ENCODE data around the gene FCRLA. TPM values are rescaled to one million over a fixed set of nuclear protein-coding genes. Genes with fewer than 3 reads are reported as not detected.

The FCRLA gene
- total RNA-seq, 4 donors from 2014 or later = 0.62 TPM; not detected in 3

- TF ChIP-seq CTCF (IDR thresholded peaks at IDR 0.05) = no peak
Observed at GRCh38 chr1:161739865-161740566, 33.0 kb downstream of the FCRLA start.

GRCh38 chr1:161740921-161741320, 33.9 kb downstream of the FCRLA start:
- Histone ChIP-seq H3K9me3 (no peaks in the 10 kb centered on the region), H3K4me3 (no peak overlapping the region), H3K27me3 (peaks cover 0 to 13% (median 0%) of the 10 kb centered on the region in 4 donors), H3K36me3 (no peaks in the 10 kb centered on the region), H3K4me1 (peaks cover 0 to 16% (median 4%) of the 10 kb centered on the region in 3 donors), H3K27ac (no peak overlapping the region)
- 66 to 81% methylated on average over 6 of the region's 6 CpGs for WGBS, 2 donors
- TF ChIP-seq CTCF (IDR thresholded peaks at IDR 0.05) (no peak), POLR2A (IDR thresholded peaks at IDR 0.05) (no peak)
- intact Hi-C loops (cut with DNase I) = loop anchor here (10.0 kb wide), 2 partner anchors 176 to 256 kb away; no protein-coding TSS in a partner anchor
- DNase-seq = no peak

More at GRCh38 chr1:161739865-161740566, 33.0 kb downstream of the FCRLA start:
- no peak overlapping the region for H3K4me3 ChIP-seq
- WGBS, 2 donors = 54 to 66% methylated on average over 8 of the region's 8 CpGs
- no peak for DNase-seq
- H3K4me1 ChIP-seq = peaks cover 0 to 20% (median 4%) of the 10 kb centered on the region in 3 donors
- intact Hi-C loops (cut with DNase I) = loop anchor here (10.0 kb wide), 2 partner anchors 175 to 255 kb away; no protein-coding TSS in a partner anchor
- no peaks in the 10 kb centered on the region for H3K9me3 ChIP-seq
- peak overlapping the region in 2 of 4 donors; percentile 61 to 68 for H3K27ac ChIP-seq
- no peaks in the 10 kb centered on the region for H3K36me3 ChIP-seq
- peaks cover 0 to 4% (median 0%) of the 10 kb centered on the region in 4 donors for H3K27me3 ChIP-seq

- no peak for DNase-seq
Observed at GRCh38 chr1:161743231-161743630, 36.2 kb downstream of the FCRLA start.

DNA sequence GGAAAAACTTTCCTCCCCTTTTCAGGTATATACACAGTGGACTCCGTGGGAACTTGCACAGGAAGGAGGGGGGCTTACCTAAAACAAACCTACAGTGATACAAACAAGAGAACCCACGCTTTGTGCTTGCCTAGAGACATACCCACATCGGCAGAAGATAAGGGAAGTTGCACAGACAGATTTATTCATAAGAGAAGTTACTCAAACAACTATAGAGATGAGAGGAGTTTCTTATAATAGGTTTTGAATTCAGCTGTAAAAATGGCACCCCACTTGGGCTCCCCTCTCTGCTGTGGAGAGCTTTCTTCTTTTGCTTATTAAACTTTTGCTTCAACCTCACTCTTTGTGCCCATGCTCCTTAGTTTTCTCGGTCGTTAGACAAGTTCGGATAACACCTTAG, 40.8 kb downstream of the FCRLA start:
- peaks cover 0 to 14% (median 4%) of the 10 kb centered on the region in 3 donors for H3K36me3 ChIP-seq
- no peak overlapping the region for H3K27ac ChIP-seq
- intact Hi-C loops (cut with DNase I) = loop anchor here (10.0 kb wide), 2 partner anchors 183 to 263 kb away; no protein-coding TSS in a partner anchor
- H3K27me3 ChIP-seq = peaks cover 0 to 15% (median 0%) of the 10 kb centered on the region in 4 donors
- no peaks in the 10 kb centered on the region for H3K9me3 ChIP-seq
- no peak for TF ChIP-seq POLR2A (IDR thresholded peaks at IDR 0.05)
- no peak for TF ChIP-seq CTCF (IDR thresholded peaks at IDR 0.05)
- H3K4me1 ChIP-seq = peaks cover 0 to 27% (median 17%) of the 10 kb centered on the region in 3 donors
- DNase-seq = no peak
- WGBS, 2 donors = 41 to 56% methylated on average over 6 of the region's 6 CpGs
- H3K4me3 ChIP-seq = no peak overlapping the region

More at GRCh38 chr1:161743231-161743630, 36.2 kb downstream of the FCRLA start:
- TF ChIP-seq POLR2A (IDR thresholded peaks at IDR 0.05) (no peak), CTCF (IDR thresholded peaks at IDR 0.05) (no peak)
- 66 to 83% methylated on average over 4 to 8 of the region's 9 CpGs for WGBS, 2 donors
- Histone ChIP-seq H3K27ac (no peak overlapping the region), H3K4me3 (no peak overlapping the region), H3K4me1 (peaks cover 0 to 5% (median 0%) of the 10 kb centered on the region in 3 donors), H3K9me3 (no peaks in the 10 kb centered on the region), H3K27me3 (peaks cover 0 to 19% (median 0%) of the 10 kb centered on the region in 4 donors), H3K36me3 (no peaks in the 10 kb centered on the region)
- intact Hi-C loops (cut with DNase I) = loop anchor here (10.0 kb wide), 2 partner anchors 178 to 258 kb away; no protein-coding TSS in a partner anchor
